H9 (cell line): ENCODE results near the gene ZCCHC10. TPM values are rescaled to one million over a fixed set of nuclear protein-coding genes. Genes with fewer than 3 reads are reported as not detected.
"Not testable (repeated sequence)": the region's sequence is repeated elsewhere in the genome, so short reads cannot be mapped to it uniquely, and the experiment has no call there.

Experiments
- DNase-seq: peaks from one replicate; pipeline ENCODE4 v3.0.0-alpha.2; 2017
- H2AFZ ChIP-seq: one replicate; pipeline ENCODE4 v1.6.1; 2013; ENCODE audit warnings: mild to moderate bottlenecking, low read length, control low read depth, moderate library complexity
- H2AK5ac ChIP-seq: 2 replicates; pipeline ENCODE4 v1.6.1; 2013; ENCODE audit warnings: low read length, control low read depth, mixed read lengths; ENCODE audit not compliant: insufficient read length
- H2BK120ac ChIP-seq: one replicate; pipeline ENCODE4 v1.6.1; 2013; ENCODE audit warnings: low read depth, mild to moderate bottlenecking, low read length, control low read depth, inconsistent platforms; ENCODE audit not compliant: poor library complexity, severe bottlenecking
- H2BK12ac ChIP-seq: 2 replicates; pipeline ENCODE4 v1.6.1; 2013; ENCODE audit warnings: low read length, control low read depth, mixed read lengths, low read depth; ENCODE audit not compliant: insufficient read length
- H2BK15ac ChIP-seq: 2 replicates; pipeline ENCODE4 v1.6.1; 2013; ENCODE audit warnings: low read depth, low read length, control low read depth
- H2BK20ac ChIP-seq: one replicate; pipeline ENCODE4 v1.6.1; 2013; ENCODE audit warnings: low read depth, mild to moderate bottlenecking, low read length, control low read depth, inconsistent platforms; ENCODE audit not compliant: poor library complexity, severe bottlenecking
- H2BK5ac ChIP-seq: 2 replicates; pipeline ENCODE4 v1.6.1; 2013; ENCODE audit warnings: low read length, control low read depth, mixed read lengths; ENCODE audit not compliant: insufficient read length
- H3K14ac ChIP-seq: 2 replicates; pipeline ENCODE4 v1.6.1; 2013; ENCODE audit warnings: low read length, control low read depth; ENCODE audit not compliant: insufficient read depth
- H3K18ac ChIP-seq: 2 replicates; pipeline ENCODE4 v1.6.1; 2013; ENCODE audit warnings: low read depth, mild to moderate bottlenecking, mixed read lengths, low read length, control low read depth; ENCODE audit not compliant: insufficient read length
- H3K23ac ChIP-seq: 2 replicates; pipeline ENCODE4 v1.6.1; 2013; ENCODE audit warnings: low read length, control low read depth, mixed read lengths, low read depth; ENCODE audit not compliant: insufficient read length
- H3K23me2 ChIP-seq: 2 replicates; pipeline ENCODE4 v1.6.1; 2013; ENCODE audit warnings: low read depth, mild to moderate bottlenecking, mixed read lengths, low read length, control low read depth; ENCODE audit not compliant: insufficient read length, poor library complexity, severe bottlenecking
- H3K27ac ChIP-seq: 2 replicates; pipeline ENCODE4 v1.5.1; 2013; ENCODE audit warnings: low read length, control low read depth, mixed read lengths, low read depth; ENCODE audit not compliant: insufficient read length
- H3K27me3 ChIP-seq: 2 replicates; pipeline ENCODE4 v1.6.1; 2013; ENCODE audit warnings: low read length, control low read depth, inconsistent platforms; ENCODE audit not compliant: insufficient read depth
- H3K4ac ChIP-seq: 2 replicates; pipeline ENCODE4 v1.6.1; 2013; ENCODE audit warnings: low read depth, mild to moderate bottlenecking, control low read depth, inconsistent platforms, low read length, moderate library complexity
- H3K4me1 ChIP-seq: 2 replicates; pipeline ENCODE4 v1.6.1; 2013; ENCODE audit warnings: low read length, control low read depth, inconsistent platforms; ENCODE audit not compliant: insufficient read depth
- H3K4me2 ChIP-seq: 2 replicates; pipeline ENCODE4 v1.6.1; 2013; ENCODE audit warnings: low read length, control low read depth, mixed read lengths; ENCODE audit not compliant: insufficient read length, insufficient read depth
- H3K56ac ChIP-seq: 2 replicates; pipeline ENCODE4 v1.6.1; 2013; ENCODE audit warnings: low read depth, mild to moderate bottlenecking, mixed read lengths, low read length, control low read depth; ENCODE audit not compliant: insufficient read length
- H3K79me1 ChIP-seq: 2 replicates; pipeline ENCODE4 v1.6.1; 2013; ENCODE audit warnings: low read depth, mild to moderate bottlenecking, moderate library complexity, low read length, control low read depth, inconsistent platforms; ENCODE audit not compliant: insufficient read depth, poor library complexity, severe bottlenecking
- H3K79me2 ChIP-seq: 2 replicates; pipeline ENCODE4 v1.6.1; 2013; ENCODE audit warnings: low read length, control low read depth, inconsistent platforms; ENCODE audit not compliant: insufficient read depth
- H3K9ac ChIP-seq: 2 replicates; pipeline ENCODE4 v1.6.1; 2013; ENCODE audit warnings: low read length, control low read depth, mixed read lengths; ENCODE audit not compliant: insufficient read length; ENCODE audit errors: extremely low read depth
- H3K9me3 ChIP-seq: one replicate; pipeline ENCODE4 v1.6.1; 2013; ENCODE audit warnings: low read depth, low read length, inconsistent platforms; ENCODE audit not compliant: control insufficient read depth
- H3T11ph ChIP-seq: one replicate; pipeline ENCODE4 v1.6.1; 2013; ENCODE audit warnings: mild to moderate bottlenecking, low read length, control low read depth, inconsistent platforms
- H4K20me1 ChIP-seq: one replicate; pipeline ENCODE4 v1.6.1; 2013; ENCODE audit not compliant: control insufficient read depth, insufficient read length, insufficient read depth
- H4K5ac ChIP-seq: 2 replicates; pipeline ENCODE4 v1.6.1; 2013; ENCODE audit warnings: low read depth, mild to moderate bottlenecking, mixed read lengths, low read length, control low read depth; ENCODE audit not compliant: insufficient read length
- H4K8ac ChIP-seq: replicated peaks from 2 replicates; pipeline ENCODE4 v1.6.1; 2013; ENCODE audit warnings: low read length, control low read depth, mixed read lengths, low read depth; ENCODE audit not compliant: insufficient read length
- H4K91ac ChIP-seq: 2 replicates; pipeline ENCODE4 v1.6.1; 2013; ENCODE audit warnings: low read depth, mild to moderate bottlenecking, moderate library complexity, mixed read lengths, low read length, control low read depth; ENCODE audit not compliant: insufficient read length
- H3K27ac Mint-ChIP-seq, 3 experiments: 2 replicates in 2 of 3; 3 replicates in 1 of 3; pipeline ENCODE4 v1.8.0; 2020 to 2021; ENCODE audit warnings: mixed read lengths in 3 of 3, mild to moderate bottlenecking in 1 of 3, moderate library complexity in 1 of 3
- H3K27me3 Mint-ChIP-seq: 2 replicates; pipeline ENCODE4 v1.8.0; 2021; ENCODE audit warnings: low read depth, mild to moderate bottlenecking, moderate library complexity, mixed read lengths
- H3K36me3 Mint-ChIP-seq, 3 experiments: 2 replicates in 2 of 3; 3 replicates in 1 of 3; pipeline ENCODE4 v1.8.0; 2020 to 2021; ENCODE audit warnings: low read depth in 3 of 3, mixed read lengths in 3 of 3; ENCODE audit not compliant: insufficient read depth in 1 of 3
- H3K4me1 Mint-ChIP-seq, 2 experiments: 2 replicates each; pipeline ENCODE4 v1.8.0; 2020; ENCODE audit warnings: mixed read lengths in 2 of 2
- H3K4me3 Mint-ChIP-seq, 2 experiments: 2 replicates in 1 of 2; 3 replicates in 1 of 2; pipeline ENCODE4 v1.8.0; 2020 to 2021; ENCODE audit warnings: mild to moderate bottlenecking in 2 of 2, mixed read lengths in 2 of 2, moderate library complexity in 1 of 2
- H3K9me3 Mint-ChIP-seq, 2 experiments: 2 replicates in 1 of 2; 3 replicates in 1 of 2; pipeline ENCODE4 v1.8.0; 2020; ENCODE audit warnings: mild to moderate bottlenecking in 2 of 2, mixed read lengths in 2 of 2, moderate library complexity in 1 of 2
- CTCF ChIP-seq: fragments of 200-600 bp; sonication (generic); conservative IDR thresholded peaks from 3 replicates; pipeline ENCODE4 v1.8.0; 2021; ENCODE audit warnings: antibody characterized with exemption, mild to moderate bottlenecking
- WGBS: extraction: QIAGEN DNeasy Blood & Tissue Kit; methylation state at CpG from one replicate; pipeline ENCODE4 v1.1.7; 2013; ENCODE audit warnings: missing lambda C conversion rate, low lambda C conversion rate, mixed read lengths; ENCODE audit not compliant: insufficient read length; ENCODE audit errors: extremely low coverage; 5-methylcytosine and 5-hydroxymethylcytosine counted together
- total RNA-seq: library from RNA; stranded (reverse); gene quantifications from 2 replicates; pipeline ENCODE4 v1.2.1, GENCODE V29; 2021

ZCCHC10 gene
- total RNA-seq, 1 experiment from 2014 or later = 34.0 TPM

GRCh38 chr5:133041157-133041784 lies 14.9 kb upstream of the ZCCHC10 start:
- H3K23ac ChIP-seq = no peak overlapping the region
- no peak overlapping the region for H2AK5ac ChIP-seq
- H3K27ac ChIP-seq = no peak overlapping the region
- TF ChIP-seq CTCF = no peak
- no peak overlapping the region for H3K4ac ChIP-seq
- H3K14ac ChIP-seq = no peak overlapping the region
- no CpG with 5 or more reads among the region's 3 CpGs for WGBS
- H3K4me2 ChIP-seq = no peak overlapping the region
- H2BK5ac ChIP-seq = no peak overlapping the region
- H3K56ac ChIP-seq = no peak overlapping the region
- no peaks in the 10 kb centered on the region for H3K79me1 ChIP-seq
- H3K36me3 Mint-ChIP-seq = no peaks in the 10 kb centered on the region; a peak in 1 of 7 replicates
- H3K4me1 Mint-ChIP-seq = peaks cover 6 to 9% of the 10 kb centered on the region in 2 experiments
- H3K23me2 ChIP-seq = no peaks in the 10 kb centered on the region
- H3T11ph ChIP-seq = no peak overlapping the region
- H3K4me3 Mint-ChIP-seq = no peak overlapping the region
- H3K27me3 ChIP-seq = no peaks in the 10 kb centered on the region
- no peak overlapping the region for H3K9ac ChIP-seq
- no peak overlapping the region for H2BK120ac ChIP-seq
- H2AFZ ChIP-seq = peak overlapping the region; percentile 95
- H2BK15ac ChIP-seq = no peak overlapping the region
- H3K27me3 Mint-ChIP-seq = no peaks in the 10 kb centered on the region
- H3K27ac Mint-ChIP-seq = peak overlapping the region; percentile 1 to 33 (median 9); a peak in 5 of 7 replicates
- H2BK20ac ChIP-seq = no peak overlapping the region
- H3K18ac ChIP-seq = no peak overlapping the region
- H2BK12ac ChIP-seq = no peak overlapping the region
- H3K79me2 ChIP-seq = no peaks in the 10 kb centered on the region
- no peak overlapping the region for H4K91ac ChIP-seq
- H3K4me1 ChIP-seq = no peaks in the 10 kb centered on the region
- no peaks in the 10 kb centered on the region for H3K9me3 ChIP-seq
- no peak for DNase-seq
- H4K8ac ChIP-seq = no peak overlapping the region
- 0 out of 5 replicates have a peak, but pooled peaks cover 0 to 2% of the 10 kb centered on the region in 2 experiments for H3K9me3 Mint-ChIP-seq
- H4K5ac ChIP-seq = no peak overlapping the region
- H4K20me1 ChIP-seq = no peaks in the 10 kb centered on the region

GRCh38 chr5:133036677-133037076 lies 10.3 kb upstream of the ZCCHC10 start:
- not testable (repeated sequence) for H3T11ph ChIP-seq, H3K18ac ChIP-seq, H3K9me3 Mint-ChIP-seq, H3K4ac ChIP-seq, H3K79me1 ChIP-seq, H2BK15ac ChIP-seq, H4K91ac ChIP-seq, H3K4me1 ChIP-seq, DNase-seq, H4K5ac ChIP-seq, H4K20me1 ChIP-seq, H3K14ac ChIP-seq, H2BK5ac ChIP-seq, H3K79me2 ChIP-seq, H3K27me3 Mint-ChIP-seq, H3K4me1 Mint-ChIP-seq, H3K56ac ChIP-seq, H3K4me3 Mint-ChIP-seq, H2BK20ac ChIP-seq, H3K27ac ChIP-seq, H3K27me3 ChIP-seq, H2BK120ac ChIP-seq, H2AK5ac ChIP-seq, H3K23ac ChIP-seq, H3K9me3 ChIP-seq, H3K4me2 ChIP-seq, H2BK12ac ChIP-seq, H4K8ac ChIP-seq, H3K27ac Mint-ChIP-seq, H2AFZ ChIP-seq, H3K23me2 ChIP-seq, H3K36me3 Mint-ChIP-seq, H3K9ac ChIP-seq
- WGBS = no CpG with 5 or more reads among the region's 6 CpGs
